GM12878 (cell line): ENCODE data around the gene PEF1.

Experiments used
- MYB ChIP-seq: fragments of 150-350 bp; IDR thresholded peaks from 2 replicates; pipeline ENCODE4 v1.6.1; 2014; ENCODE audit warnings: mild to moderate bottlenecking, low read depth, low read length, borderline replicate concordance
- PBX3 ChIP-seq: IDR thresholded peaks from 2 replicates; pipeline ENCODE4 v1.6.1; 2011; ENCODE audit warnings: mild to moderate bottlenecking, low read depth, low read length, moderate library complexity; ENCODE audit not compliant: insufficient replicate concordance
- POLR2AphosphoS5 ChIP-seq: IDR thresholded peaks from 2 replicates; pipeline ENCODE4 v1.6.1; 2011; ENCODE audit warnings: mild to moderate bottlenecking, low read length, inconsistent platforms
- TAF1 ChIP-seq: IDR thresholded peaks from 2 replicates; pipeline ENCODE4 v1.6.1; 2011; ENCODE audit warnings: mild to moderate bottlenecking, low read depth, low read length, borderline replicate concordance
- TBL1XR1 ChIP-seq: IDR thresholded peaks from 2 replicates; pipeline ENCODE4 v1.6.1; 2012; ENCODE audit warnings: low read depth, low read length, improper control_type of control experiment

- TF ChIP-seq PBX3 (no peak), TAF1 (no peak), MYB (no peak), POLR2AphosphoS5 (no peak), TBL1XR1 (no peak)
Measured at GRCh38 chr1:31617916-31618746, 26.5 kb downstream of the PEF1 start.
